Duodenal mucosa (tissue), 2 donors: ENCODE results near the gene LCP1.

Source experiments
- H3K27ac ChIP-seq: one replicate; pipeline ENCODE4 v1.7.0; 2013; ENCODE audit warnings: low read depth, low read length
- H3K27me3 ChIP-seq, 2 donors: one replicate each; pipeline ENCODE4 v1.7.0; 2013; ENCODE audit warnings: low read length in 2 of 2, control low read depth in 1 of 2; ENCODE audit not compliant: insufficient read depth in 2 of 2, control insufficient read depth in 1 of 2
- H3K36me3 ChIP-seq, 2 donors: one replicate each; pipeline ENCODE4 v1.7.0; 2013; ENCODE audit warnings: low read length in 2 of 2, control low read depth in 1 of 2; ENCODE audit not compliant: insufficient read depth in 2 of 2, control insufficient read depth in 1 of 2
- H3K4me1 ChIP-seq, 2 donors: one replicate each; pipeline ENCODE4 v1.7.0; 2013; ENCODE audit warnings: low read length in 2 of 2, control low read depth in 1 of 2; ENCODE audit not compliant: insufficient read depth in 2 of 2, control insufficient read depth in 1 of 2
- H3K4me3 ChIP-seq, 2 donors: one replicate each; pipeline ENCODE4 v1.7.0; 2013; ENCODE audit warnings: low read length in 2 of 2, low read depth in 1 of 2
- H3K9ac ChIP-seq, 2 donors: one replicate each; pipeline ENCODE4 v1.7.0; 2013; ENCODE audit warnings: low read length in 2 of 2, low read depth in 1 of 2
- H3K9me3 ChIP-seq, 2 donors: one replicate each; pipeline ENCODE4 v1.7.0; 2013; ENCODE audit warnings: low read length in 2 of 2, control low read depth in 1 of 2; ENCODE audit not compliant: control insufficient read depth in 1 of 2

The LCP1 gene

GRCh38 chr13:46146898-46147297, 35.1 kb downstream of the LCP1 start:
- Histone ChIP-seq H3K27me3 (no peaks in the 10 kb centered on the region), H3K9ac (no peak overlapping the region), H3K36me3 (peaks cover 0 to 8% of the 10 kb centered on the region in 2 donors), H3K27ac (no peak overlapping the region), H3K9me3 (no peaks in the 10 kb centered on the region), H3K4me3 (no peak overlapping the region), H3K4me1 (no peaks in the 10 kb centered on the region)

GRCh38 chr13:46145950-46146349, 36.0 kb downstream of the LCP1 start:
- no peak overlapping the region for H3K9ac ChIP-seq
- H3K27me3 ChIP-seq = no peaks in the 10 kb centered on the region
- H3K9me3 ChIP-seq = no peaks in the 10 kb centered on the region
- no peaks in the 10 kb centered on the region for H3K4me1 ChIP-seq
- no peak overlapping the region for H3K27ac ChIP-seq
- H3K4me3 ChIP-seq = no peak overlapping the region
- H3K36me3 ChIP-seq = peaks cover 0 to 5% of the 10 kb centered on the region in 2 donors

GRCh38 chr13:46145135-46145534, 36.8 kb downstream of the LCP1 start:
- Histone ChIP-seq H3K4me3 (no peak overlapping the region), H3K4me1 (no peaks in the 10 kb centered on the region), H3K9ac (no peak overlapping the region), H3K36me3 (peaks cover 0 to 5% of the 10 kb centered on the region in 2 donors), H3K27me3 (no peaks in the 10 kb centered on the region), H3K27ac (no peak overlapping the region), H3K9me3 (no peaks in the 10 kb centered on the region)

GRCh38 chr13:46143184-46143701, 38.7 kb downstream of the LCP1 start:
- no peaks in the 10 kb centered on the region for H3K27me3 ChIP-seq
- H3K9ac ChIP-seq = no peak overlapping the region
- peaks cover 0 to 3% of the 10 kb centered on the region in 2 donors for H3K36me3 ChIP-seq
- H3K9me3 ChIP-seq = no peaks in the 10 kb centered on the region
- H3K27ac ChIP-seq = no peak overlapping the region
- no peaks in the 10 kb centered on the region for H3K4me1 ChIP-seq
- no peak overlapping the region for H3K4me3 ChIP-seq

- no peak overlapping the region for H3K27ac ChIP-seq
These were observed 39.2 kb downstream of the LCP1 start for GRCh38 chr13:46142776-46143175.

GRCh38 chr13:46140044-46140443, 41.9 kb downstream of the LCP1 start:
- peaks cover 0 to 6% of the 10 kb centered on the region in 2 donors for H3K36me3 ChIP-seq
- no peak overlapping the region for H3K9ac ChIP-seq
- H3K27me3 ChIP-seq = no peaks in the 10 kb centered on the region
- no peak overlapping the region for H3K4me3 ChIP-seq
- H3K4me1 ChIP-seq = no peaks in the 10 kb centered on the region
- H3K27ac ChIP-seq = no peak overlapping the region
- no peaks in the 10 kb centered on the region for H3K9me3 ChIP-seq

More at GRCh38 chr13:46142776-46143175, 39.2 kb downstream of the LCP1 start:
- H3K4me1 ChIP-seq = no peaks in the 10 kb centered on the region
- H3K27me3 ChIP-seq = no peaks in the 10 kb centered on the region
- H3K4me3 ChIP-seq = no peak overlapping the region
- no peaks in the 10 kb centered on the region for H3K9me3 ChIP-seq
- H3K36me3 ChIP-seq = peaks cover 0 to 3% of the 10 kb centered on the region in 2 donors
- no peak overlapping the region for H3K9ac ChIP-seq

- no peak overlapping the region for H3K9ac ChIP-seq
- no peaks in the 10 kb centered on the region for H3K27me3 ChIP-seq
- H3K36me3 ChIP-seq = peaks cover 0 to 6% of the 10 kb centered on the region in 2 donors
- no peak overlapping the region for H3K4me3 ChIP-seq
- no peaks in the 10 kb centered on the region for H3K9me3 ChIP-seq
- no peaks in the 10 kb centered on the region for H3K4me1 ChIP-seq
- no peak overlapping the region for H3K27ac ChIP-seq
These were observed 44.2 kb downstream of the LCP1 start for GRCh38 chr13:46137627-46138317.

- H3K4me1 ChIP-seq = no peaks in the 10 kb centered on the region
- no peak overlapping the region for H3K4me3 ChIP-seq
- no peaks in the 10 kb centered on the region for H3K27me3 ChIP-seq
- no peak overlapping the region for H3K27ac ChIP-seq
- H3K9me3 ChIP-seq = no peaks in the 10 kb centered on the region
- H3K9ac ChIP-seq = no peak overlapping the region
- H3K36me3 ChIP-seq = peaks cover 0 to 6% of the 10 kb centered on the region in 2 donors
These were observed 45.3 kb downstream of the LCP1 start for GRCh38 chr13:46136688-46137087.

- Histone ChIP-seq H3K27ac (no peak overlapping the region), H3K9me3 (no peaks in the 10 kb centered on the region), H3K4me3 (no peak overlapping the region), H3K9ac (no peak overlapping the region), H3K27me3 (no peaks in the 10 kb centered on the region), H3K36me3 (peaks cover 0 to 6% of the 10 kb centered on the region in 2 donors), H3K4me1 (no peaks in the 10 kb centered on the region)
These were observed 46.9 kb downstream of the LCP1 start for GRCh38 chr13:46134961-46135522.

- no peaks in the 10 kb centered on the region for H3K9me3 ChIP-seq
- H3K36me3 ChIP-seq = peaks cover 0 to 6% of the 10 kb centered on the region in 2 donors
- no peaks in the 10 kb centered on the region for H3K4me1 ChIP-seq
- no peak overlapping the region for H3K4me3 ChIP-seq
- no peak overlapping the region for H3K9ac ChIP-seq
- H3K27ac ChIP-seq = no peak overlapping the region
- H3K27me3 ChIP-seq = no peaks in the 10 kb centered on the region
These were observed 47.5 kb downstream of the LCP1 start for GRCh38 chr13:46134494-46134893.
